Lung (tissue), 12 donors: ENCODE data around the gene PPIG. TPM values are rescaled to one million over a fixed set of nuclear protein-coding genes. Genes with fewer than 3 reads are reported as not detected.

Experiments used
- ATAC-seq: fragments of 200-7000 bp; cut with Tn5 transposase; one replicate; pipeline ENCODE4 v1.9.1; 2020; ENCODE audit warnings: moderate number of reproducible peaks; ENCODE audit not compliant: insufficient read depth, low FRiP score
- DNase-seq, 3 donors: peaks; one replicate each; pipeline ENCODE4 v3.0.0-alpha.2; 2013 to 2017
- H3K27ac ChIP-seq, 2 donors: one replicate each; pipeline ENCODE4 v1.5.1; 2013; ENCODE audit warnings: mild to moderate bottlenecking in 2 of 2, moderate library complexity in 2 of 2, control low read depth in 1 of 2, inconsistent platforms in 1 of 2, low read depth in 1 of 2, low read length in 1 of 2
- H3K27me3 ChIP-seq, 3 donors: one replicate each; pipeline ENCODE4 v1.5.1; 2013; ENCODE audit warnings: low read length in 2 of 3; ENCODE audit not compliant: control insufficient read depth in 3 of 3, insufficient read depth in 3 of 3
- H3K36me3 ChIP-seq, 4 donors: one replicate each; pipeline ENCODE4 v1.5.1; 2013; ENCODE audit warnings: low read length in 4 of 4, mild to moderate bottlenecking in 1 of 4, moderate library complexity in 1 of 4; ENCODE audit not compliant: control insufficient read depth in 4 of 4, insufficient read depth in 4 of 4
- H3K4me1 ChIP-seq, 5 donors: one replicate each; pipeline ENCODE4 v1.5.1; 2013; ENCODE audit warnings: low read length in 5 of 5, mild to moderate bottlenecking in 2 of 5, moderate library complexity in 1 of 5; ENCODE audit not compliant: control insufficient read depth in 5 of 5, insufficient read depth in 5 of 5
- H3K4me3 ChIP-seq: one replicate; pipeline ENCODE4 v1.5.1; 2013; ENCODE audit warnings: mild to moderate bottlenecking, control low read depth, moderate library complexity
- H3K9ac ChIP-seq, 2 donors: one replicate each; pipeline ENCODE4 v1.5.1; 2013; ENCODE audit warnings: low read length in 2 of 2, control low read depth in 1 of 2; ENCODE audit not compliant: insufficient read depth in 1 of 2
- H3K9me3 ChIP-seq, 4 donors: one replicate each; pipeline ENCODE4 v1.5.1; 2013; ENCODE audit warnings: low read length in 3 of 4, mild to moderate bottlenecking in 1 of 4, moderate library complexity in 1 of 4; ENCODE audit not compliant: control insufficient read depth in 4 of 4, insufficient read depth in 3 of 4
- CTCF ChIP-seq: IDR thresholded peaks from 2 replicates; pipeline ENCODE4 v1.5.1; 2012; ENCODE audit warnings: mild to moderate bottlenecking; ENCODE audit errors: control extremely low read depth, extremely low read depth
- WGBS, 2 donors: extraction: QIAGEN DNeasy Blood & Tissue Kit; methylation state at CpG; one replicate each; pipeline ENCODE4 v1.1.7; 2013; 5-methylcytosine and 5-hydroxymethylcytosine counted together
- polyA plus RNA-seq, 2 donors: library from polyadenylated mRNA; stranded (reverse); fragments of 200-250 nt; gene quantifications; one replicate each; pipeline ENCODE4 v1.2.1, GENCODE V29; 2013
- total RNA-seq, 2 donors: library from RNA; depleted of rRNA in 1 of 2; stranded (reverse); fragments of >200 nt in 1 of 2; gene quantifications; one replicate each; pipeline ENCODE4 v1.2.1, GENCODE V29; 2014 to 2021
- donor health status: control.
- donor health status: control.
- donor health status: Bipolar disorder and iron deficiency.
- donor health status: healthy.
- donor health status: DM: yes; HTN: yes; CAD: no.

PPIG gene
- total and polyA plus RNA-seq, 4 donors, result 26.2 to 56.1 (median 48.2) TPM

- H3K4me1 ChIP-seq, result no peaks in the 10 kb centered on the region
- DNase-seq (no peak), ATAC-seq (no peak)
- H3K27me3 ChIP-seq, result no peaks in the 10 kb centered on the region
- no peak overlapping the region for H3K27ac ChIP-seq
- no peak overlapping the region for H3K9ac ChIP-seq
- H3K9me3 ChIP-seq, result no peaks in the 10 kb centered on the region
- no peak for TF ChIP-seq CTCF
- no peaks in the 10 kb centered on the region for H3K36me3 ChIP-seq
- H3K4me3 ChIP-seq, result no peak overlapping the region
- WGBS, 2 donors, result 58 to 91% methylated on average over 3 of the region's 3 CpGs
Measured at GRCh38 chr2:169673106-169673505, 89.0 kb downstream of the PPIG start.

- 90 to 91% methylated on average over 2 of the region's 2 CpGs for WGBS, 2 donors
- DNase-seq (no peak), ATAC-seq (no peak)
- no peaks in the 10 kb centered on the region for H3K9me3 ChIP-seq
- no peaks in the 10 kb centered on the region for H3K36me3 ChIP-seq
- no peaks in the 10 kb centered on the region for H3K27me3 ChIP-seq
- no peak overlapping the region for H3K9ac ChIP-seq
- H3K27ac ChIP-seq, result no peak overlapping the region
- no peaks in the 10 kb centered on the region for H3K4me1 ChIP-seq
- no peak for TF ChIP-seq CTCF
- H3K4me3 ChIP-seq, result no peak overlapping the region
Measured at GRCh38 chr2:169673921-169674320, 89.8 kb downstream of the PPIG start.

GRCh38 chr2:169676357-169676756, 92.2 kb downstream of the PPIG start:
- ATAC-seq, result no peak
- WGBS, 2 donors, result 55 to 64% methylated on average over 3 of the region's 3 CpGs
- no peaks in the 10 kb centered on the region for H3K9me3 ChIP-seq

More at GRCh38 chr2:169676357-169676756, 92.2 kb downstream of the PPIG start:
- Histone ChIP-seq H3K36me3 (no peaks in the 10 kb centered on the region), H3K27ac (no peak overlapping the region), H3K4me1 (no peaks in the 10 kb centered on the region), H3K4me3 (no peak overlapping the region), H3K9ac (no peak overlapping the region), H3K27me3 (no peaks in the 10 kb centered on the region)
- DNase-seq, result no peak
- no peak for TF ChIP-seq CTCF
